Hepatocyte (in vitro differentiated cells): ENCODE results near the gene MACROD2. TPM values are rescaled to one million over a fixed set of nuclear protein-coding genes. Genes with fewer than 3 reads are reported as not detected.

Source experiments
- DNase-seq: peaks from one replicate; pipeline ENCODE4 v3.0.0-alpha.2; 2016; ENCODE audit warnings: low spot score
- H2AFZ ChIP-seq: fragments of 200-600 bp; sonication (generic); 2 replicates; pipeline ENCODE4 v1.6.0; 2016; ENCODE audit warnings: antibody characterized with exemption, mild to moderate bottlenecking
- H3K27ac ChIP-seq: fragments of 200-600 bp; sonication (generic); 2 replicates; pipeline ENCODE4 v1.5.1; 2016; ENCODE audit warnings: mild to moderate bottlenecking
- H3K27me3 ChIP-seq: fragments of 200-600 bp; sonication (generic); 2 replicates; pipeline ENCODE4 v1.6.1; 2016
- H3K36me3 ChIP-seq: fragments of 200-600 bp; sonication (generic); replicated peaks from 2 replicates; pipeline ENCODE4 v1.5.1; 2016; ENCODE audit warnings: low read depth; ENCODE audit not compliant: insufficient read depth
- H3K4me1 ChIP-seq: fragments of 200-600 bp; sonication (generic); 2 replicates; pipeline ENCODE4 v1.5.1; 2016; ENCODE audit warnings: mild to moderate bottlenecking, moderate library complexity; ENCODE audit not compliant: insufficient read depth
- H3K4me2 ChIP-seq: fragments of 200-600 bp; sonication (generic); 2 replicates; pipeline ENCODE4 v1.6.0; 2016
- H3K4me3 ChIP-seq: fragments of 200-600 bp; sonication (generic); 2 replicates; pipeline ENCODE4 v1.5.1; 2016; ENCODE audit warnings: mild to moderate bottlenecking
- H3K79me2 ChIP-seq: fragments of 200-600 bp; sonication (generic); 2 replicates; pipeline ENCODE4 v1.6.0; 2017; ENCODE audit warnings: mild to moderate bottlenecking
- H3K9me2 ChIP-seq: fragments of 200-600 bp; sonication (generic); replicated peaks from 2 replicates; pipeline ENCODE4 v1.6.0; 2017; ENCODE audit warnings: mild to moderate bottlenecking; ENCODE audit not compliant: insufficient read depth
- H3K9me3 ChIP-seq: fragments of 200-600 bp; sonication (generic); 2 replicates; pipeline ENCODE4 v1.5.1; 2016; ENCODE audit warnings: low read depth, mild to moderate bottlenecking
- H4K20me1 ChIP-seq: fragments of 200-600 bp; sonication (generic); 2 replicates; pipeline ENCODE4 v1.6.0; 2016; ENCODE audit warnings: mild to moderate bottlenecking; ENCODE audit not compliant: insufficient read depth, poor library complexity, severe bottlenecking
- CTCF ChIP-seq: fragments of 200-600 bp; sonication (generic); IDR thresholded peaks from 2 replicates; pipeline ENCODE4 v1.5.1; 2016; ENCODE audit warnings: antibody characterized with exemption, mild to moderate bottlenecking; ENCODE audit not compliant: poor library complexity
- EZH2 ChIP-seq: fragments of 200-600 bp; sonication (generic); IDR thresholded peaks from 2 replicates; pipeline ENCODE4 v1.6.1; 2016; ENCODE audit warnings: antibody characterized with exemption, mild to moderate bottlenecking, borderline replicate concordance
- EZH2phosphoT487 ChIP-seq: fragments of 200-600 bp; sonication (generic); IDR thresholded peaks from one replicate; pipeline ENCODE4 v1.6.1; 2018; ENCODE audit warnings: antibody characterized with exemption, mild to moderate bottlenecking, low read depth, moderate library complexity; ENCODE audit not compliant: unreplicated experiment, severe bottlenecking
- WGBS: methylation state at CpG from one replicate; pipeline ENCODE4 v1.1.6; 2016; ENCODE audit warnings: low lambda C conversion rate; ENCODE audit errors: missing lambda C conversion rate; 5-methylcytosine and 5-hydroxymethylcytosine counted together
- polyA plus RNA-seq: library from polyadenylated mRNA; unstranded; fragments of >200 nt; fragmentation: Nextera tagmentation; extraction: Ambion mirVana; gene quantifications from 2 replicates; pipeline ENCODE4 v1.2.1, GENCODE V29; 2016
- total RNA-seq: library from RNA; depleted of rRNA; stranded (reverse); fragments of >200 nt; gene quantifications from 2 replicates; pipeline ENCODE4 v1.2.3, GENCODE V29; 2014

MACROD2 gene
- total and polyA plus RNA-seq, 2 experiments from 2014 or later = 2.4 to 3.1 TPM

GRCh38 chr20:15252304-15252703, 1257.0 kb downstream of the MACROD2 start:
- no peaks in the 10 kb centered on the region for H4K20me1 ChIP-seq

GRCh38 chr20:15253431-15253830, 1258.1 kb downstream of the MACROD2 start:
- Histone ChIP-seq H3K9me3 (no peaks in the 10 kb centered on the region), H3K9me2 (no peaks in the 10 kb centered on the region), H3K27me3 (no peaks in the 10 kb centered on the region), H2AFZ (no peak overlapping the region), H3K4me1 (peaks cover 5% of the 10 kb centered on the region), H3K4me2 (no peak overlapping the region), H3K4me3 (no peak overlapping the region), H3K36me3 (no peaks in the 10 kb centered on the region), H3K27ac (no peak overlapping the region), H4K20me1 (no peaks in the 10 kb centered on the region), H3K79me2 (no peaks in the 10 kb centered on the region)
- 97% methylated on average over 5 of the region's 5 CpGs for WGBS
- TF ChIP-seq CTCF (no peak), EZH2 (no peak), EZH2phosphoT487 (no peak)
- no peak for DNase-seq

More at GRCh38 chr20:15252304-15252703, 1257.0 kb downstream of the MACROD2 start:
- Histone ChIP-seq H2AFZ (no peak overlapping the region), H3K9me2 (no peaks in the 10 kb centered on the region), H3K4me2 (no peak overlapping the region), H3K79me2 (no peaks in the 10 kb centered on the region), H3K36me3 (no peaks in the 10 kb centered on the region), H3K27ac (no peak overlapping the region), H3K4me3 (no peak overlapping the region), H3K4me1 (peaks cover 5% of the 10 kb centered on the region), H3K9me3 (no peaks in the 10 kb centered on the region), H3K27me3 (no peaks in the 10 kb centered on the region)
- no peak for DNase-seq
- no peak for TF ChIP-seq EZH2
- no peak for TF ChIP-seq EZH2phosphoT487
- no peak for TF ChIP-seq CTCF
- whole genome bisulfite sequencing = 95% methylated on average over 2 of the region's 2 CpGs

GRCh38 chr20:15256676-15257568, 1261.6 kb downstream of the MACROD2 start:
- TF ChIP-seq EZH2phosphoT487 (no peak), CTCF (no peak), EZH2 (no peak)
- H3K27me3 ChIP-seq = no peaks in the 10 kb centered on the region
- no peak for DNase-seq

More at GRCh38 chr20:15256676-15257568, 1261.6 kb downstream of the MACROD2 start:
- Histone ChIP-seq H3K36me3 (no peaks in the 10 kb centered on the region), H3K4me3 (no peak overlapping the region), H3K9me2 (no peaks in the 10 kb centered on the region), H3K4me1 (peaks cover 5% of the 10 kb centered on the region), H4K20me1 (no peaks in the 10 kb centered on the region), H2AFZ (no peak overlapping the region), H3K27ac (no peak overlapping the region), H3K79me2 (no peaks in the 10 kb centered on the region), H3K9me3 (no peaks in the 10 kb centered on the region), H3K4me2 (no peak overlapping the region)
- 68% methylated on average over 6 of the region's 6 CpGs for WGBS
